ENCODE data around the gene TAS2R41. TPM values are rescaled to one million over a fixed set of nuclear protein-coding genes. Genes with fewer than 3 reads are reported as not detected.

Gene TAS2R41
- total and polyA plus RNA-seq, 8 donors, result not detected

GRCh38 chr7:143511593-143512047 lies 33.9 kb downstream of the TAS2R41 start:
- Histone ChIP-seq H3K9me3 (no peaks in the 10 kb centered on the region), H3K27me3 (peaks cover 0 to 7% of the 10 kb centered on the region in 2 donors), H3K36me3 (no peaks in the 10 kb centered on the region), H3K27ac (no peak overlapping the region), H3K4me1 (no peaks in the 10 kb centered on the region), H3K4me3 (no peak overlapping the region)
- intact Hi-C loops (cut with DNase I), result no loop called here
- no peak for ATAC-seq
- TF ChIP-seq, protein P1, sequence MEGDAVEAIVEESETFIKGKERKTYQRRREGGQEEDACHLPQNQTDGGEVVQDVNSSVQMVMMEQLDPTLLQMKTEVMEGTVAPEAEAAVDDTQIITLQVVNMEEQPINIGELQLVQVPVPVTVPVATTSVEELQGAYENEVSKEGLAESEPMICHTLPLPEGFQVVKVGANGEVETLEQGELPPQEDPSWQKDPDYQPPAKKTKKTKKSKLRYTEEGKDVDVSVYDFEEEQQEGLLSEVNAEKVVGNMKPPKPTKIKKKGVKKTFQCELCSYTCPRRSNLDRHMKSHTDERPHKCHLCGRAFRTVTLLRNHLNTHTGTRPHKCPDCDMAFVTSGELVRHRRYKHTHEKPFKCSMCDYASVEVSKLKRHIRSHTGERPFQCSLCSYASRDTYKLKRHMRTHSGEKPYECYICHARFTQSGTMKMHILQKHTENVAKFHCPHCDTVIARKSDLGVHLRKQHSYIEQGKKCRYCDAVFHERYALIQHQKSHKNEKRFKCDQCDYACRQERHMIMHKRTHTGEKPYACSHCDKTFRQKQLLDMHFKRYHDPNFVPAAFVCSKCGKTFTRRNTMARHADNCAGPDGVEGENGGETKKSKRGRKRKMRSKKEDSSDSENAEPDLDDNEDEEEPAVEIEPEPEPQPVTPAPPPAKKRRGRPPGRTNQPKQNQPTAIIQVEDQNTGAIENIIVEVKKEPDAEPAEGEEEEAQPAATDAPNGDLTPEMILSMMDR (IDR thresholded peaks at IDR 0.05), result no peak
- DNase-seq, result peak in 1 of 4 donors; percentile 60

- H3K27me3 ChIP-seq, result peaks cover 0 to 7% of the 10 kb centered on the region in 2 donors
- TF ChIP-seq, protein P1 (IDR thresholded peaks at IDR 0.05), result no peak
- intact Hi-C loops (cut with DNase I), result no loop called here
- no peak for ATAC-seq
- H3K4me3 ChIP-seq, result no peak overlapping the region
- H3K27ac ChIP-seq, result no peak overlapping the region
- H3K4me1 ChIP-seq, result no peaks in the 10 kb centered on the region
- no peaks in the 10 kb centered on the region for H3K9me3 ChIP-seq
- H3K36me3 ChIP-seq, result no peaks in the 10 kb centered on the region
- no peak for DNase-seq
Observed at GRCh38 chr7:143512488-143513340, 35.0 kb downstream of the TAS2R41 start.

- no peak for ATAC-seq
- TF ChIP-seq, protein P1 (IDR thresholded peaks at IDR 0.05), result no peak
- intact Hi-C loops (cut with DNase I), result no loop called here
- Histone ChIP-seq H3K27ac (no peak overlapping the region), H3K36me3 (no peaks in the 10 kb centered on the region), H3K4me1 (no peaks in the 10 kb centered on the region), H3K27me3 (peaks cover 0 to 7% of the 10 kb centered on the region in 2 donors), H3K9me3 (no peaks in the 10 kb centered on the region), H3K4me3 (no peak overlapping the region)
- no peak for DNase-seq
Observed at GRCh38 chr7:143514487-143514886, 36.8 kb downstream of the TAS2R41 start.

DNA sequence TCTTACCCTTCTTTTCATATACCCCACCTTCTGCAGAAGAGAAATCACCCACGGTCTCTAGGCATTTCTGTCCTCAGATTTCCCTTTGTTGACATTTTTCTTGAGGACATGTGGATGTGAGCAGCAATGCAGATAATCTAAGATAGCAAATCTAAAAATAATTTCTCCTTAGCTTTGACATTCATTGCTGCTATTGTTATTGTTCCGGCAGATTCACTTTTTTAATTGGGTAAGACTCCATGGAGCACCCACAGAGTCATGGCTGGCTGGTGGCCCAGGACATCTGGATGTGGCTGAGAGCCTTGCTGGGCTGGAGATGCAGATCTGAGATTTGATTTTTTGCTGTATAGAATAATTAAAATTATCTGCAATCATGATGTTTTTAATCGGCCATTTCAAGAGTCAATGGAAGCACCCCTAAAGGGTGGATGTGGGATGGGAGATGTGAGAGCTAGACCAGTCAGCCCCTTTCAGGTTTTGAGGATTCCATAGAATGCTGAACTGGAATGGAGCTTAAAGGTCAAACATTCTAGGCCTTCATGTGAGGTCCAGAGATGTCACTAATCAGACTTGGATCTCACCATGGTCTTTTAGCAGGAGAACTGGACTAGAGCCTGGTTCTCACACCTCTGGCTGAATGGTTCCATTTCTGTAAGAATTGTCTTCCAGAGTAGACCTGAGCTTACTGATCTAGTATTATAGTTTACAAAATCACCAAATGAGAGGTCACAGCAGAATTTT lies 37.5 kb downstream of the TAS2R41 start:
- H3K4me3 ChIP-seq, result no peak overlapping the region
- ATAC-seq, result no peak
- no peaks in the 10 kb centered on the region for H3K9me3 ChIP-seq
- DNase-seq, result no peak
- TF ChIP-seq, protein P1 (IDR thresholded peaks at IDR 0.05), result no peak
- H3K4me1 ChIP-seq, result no peaks in the 10 kb centered on the region
- H3K27me3 ChIP-seq, result peaks cover 0 to 7% of the 10 kb centered on the region in 2 donors
- intact Hi-C loops (cut with DNase I), result no loop called here
- no peaks in the 10 kb centered on the region for H3K36me3 ChIP-seq
- H3K27ac ChIP-seq, result no peak overlapping the region

DNA sequence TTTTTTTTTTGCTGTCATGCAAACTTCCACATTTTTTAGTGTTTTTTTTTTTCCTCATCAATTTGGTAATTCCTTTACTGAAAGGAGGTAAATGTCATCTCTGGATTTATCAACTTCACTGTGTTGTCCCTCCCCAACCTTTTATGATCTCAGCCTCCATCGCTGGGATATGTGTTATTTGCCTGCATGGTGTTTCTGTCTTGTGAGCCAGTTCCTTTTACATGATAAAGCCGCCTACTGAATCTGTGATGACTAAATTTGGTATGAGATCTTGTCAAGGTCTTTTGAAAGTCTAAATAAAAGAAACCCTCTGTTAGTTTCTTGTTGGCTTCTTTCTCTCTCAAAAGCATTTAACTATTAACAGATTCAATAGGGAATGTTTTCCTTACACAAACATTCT lies 39.3 kb downstream of the TAS2R41 start:
- H3K4me3 ChIP-seq, result no peak overlapping the region
- no peak for ATAC-seq
- no peak overlapping the region for H3K27ac ChIP-seq
- H3K36me3 ChIP-seq, result no peaks in the 10 kb centered on the region
- H3K9me3 ChIP-seq, result no peaks in the 10 kb centered on the region
- no peak for DNase-seq
- no peaks in the 10 kb centered on the region for H3K4me1 ChIP-seq
- intact Hi-C loops (cut with DNase I), result no loop called here
- TF ChIP-seq, protein P1 (IDR thresholded peaks at IDR 0.05), result no peak
- no peaks in the 10 kb centered on the region for H3K27me3 ChIP-seq
